Measurements from ENCODE around the gene SLC13A4.
"Not testable (repeated sequence)": the region's sequence is repeated elsewhere in the genome, so short reads cannot be mapped to it uniquely, and the experiment has no call there.

GRCh38 chr7:135667626-135668025, 60.4 kb downstream of the SLC13A4 start:
- TF ChIP-seq CTCF (IDR thresholded peaks at IDR 0.05; ENCODE audit: low read depth, low read length); EZH2phosphoT487 (IDR thresholded peaks at IDR 0.05; ENCODE audit: low read depth): not testable (repeated sequence)

Measured in OCI-LY3 (cell line).